KMS-11 (cell line): ENCODE results near the gene VDR.

ENCODE experiments used
- H2AFZ ChIP-seq: fragments of 200-600 bp; sonication (generic); 2 replicates; pipeline ENCODE4 v1.6.1; 2016; ENCODE audit warnings: antibody characterized with exemption, mixed run types, low read depth
- H3K27ac ChIP-seq: fragments of 200-600 bp; sonication (generic); 2 replicates; pipeline ENCODE4 v1.6.1; 2016; ENCODE audit warnings: mild to moderate bottlenecking, mixed run types
- H3K27me3 ChIP-seq: fragments of 200-600 bp; sonication (generic); 2 replicates; pipeline ENCODE4 v1.6.1; 2017; ENCODE audit warnings: mild to moderate bottlenecking, low read depth, mixed run types, moderate library complexity; ENCODE audit not compliant: insufficient read depth
- H3K36me3 ChIP-seq: fragments of 200-600 bp; sonication (generic); 2 replicates; pipeline ENCODE4 v1.6.1; 2017; ENCODE audit warnings: mild to moderate bottlenecking, mixed run types; ENCODE audit not compliant: insufficient read depth
- H3K4me1 ChIP-seq: fragments of 200-600 bp; sonication (generic); 2 replicates; pipeline ENCODE4 v1.6.1; 2016; ENCODE audit warnings: mild to moderate bottlenecking, low read depth, mixed run types; ENCODE audit not compliant: poor library complexity, severe bottlenecking
- H3K4me2 ChIP-seq: fragments of 200-600 bp; sonication (generic); 2 replicates; pipeline ENCODE4 v1.7.0; 2016; ENCODE audit warnings: mild to moderate bottlenecking, mixed run types
- H3K4me3 ChIP-seq: fragments of 200-600 bp; sonication (generic); IDR thresholded peaks from 2 replicates; pipeline ENCODE4 v1.6.1; 2017; ENCODE audit warnings: low read depth, low read length, mixed read lengths; ENCODE audit not compliant: insufficient read depth
- H3K79me2 ChIP-seq: fragments of 200-600 bp; sonication (generic); 2 replicates; pipeline ENCODE4 v1.6.1; 2016; ENCODE audit warnings: low read depth, mixed run types; ENCODE audit not compliant: insufficient read depth
- H3K9ac ChIP-seq: fragments of 200-600 bp; sonication (generic); 2 replicates; pipeline ENCODE4 v1.6.1; 2016; ENCODE audit warnings: mild to moderate bottlenecking, mixed run types
- H4K20me1 ChIP-seq: fragments of 200-600 bp; sonication (generic); 2 replicates; pipeline ENCODE4 v1.6.1; 2016; ENCODE audit warnings: mild to moderate bottlenecking, mixed run types; ENCODE audit not compliant: insufficient read depth
- TF ChIP-seq, protein P1 (sequence below): fragments of 200-600 bp; sonication (generic); conservative IDR thresholded peaks from 2 replicates; pipeline ENCODE4 v1.6.1; 2017; ENCODE audit warnings: low read depth, mild to moderate bottlenecking, antibody characterized with exemption, low read length, moderate library complexity, mixed read lengths

The VDR gene

DNA sequence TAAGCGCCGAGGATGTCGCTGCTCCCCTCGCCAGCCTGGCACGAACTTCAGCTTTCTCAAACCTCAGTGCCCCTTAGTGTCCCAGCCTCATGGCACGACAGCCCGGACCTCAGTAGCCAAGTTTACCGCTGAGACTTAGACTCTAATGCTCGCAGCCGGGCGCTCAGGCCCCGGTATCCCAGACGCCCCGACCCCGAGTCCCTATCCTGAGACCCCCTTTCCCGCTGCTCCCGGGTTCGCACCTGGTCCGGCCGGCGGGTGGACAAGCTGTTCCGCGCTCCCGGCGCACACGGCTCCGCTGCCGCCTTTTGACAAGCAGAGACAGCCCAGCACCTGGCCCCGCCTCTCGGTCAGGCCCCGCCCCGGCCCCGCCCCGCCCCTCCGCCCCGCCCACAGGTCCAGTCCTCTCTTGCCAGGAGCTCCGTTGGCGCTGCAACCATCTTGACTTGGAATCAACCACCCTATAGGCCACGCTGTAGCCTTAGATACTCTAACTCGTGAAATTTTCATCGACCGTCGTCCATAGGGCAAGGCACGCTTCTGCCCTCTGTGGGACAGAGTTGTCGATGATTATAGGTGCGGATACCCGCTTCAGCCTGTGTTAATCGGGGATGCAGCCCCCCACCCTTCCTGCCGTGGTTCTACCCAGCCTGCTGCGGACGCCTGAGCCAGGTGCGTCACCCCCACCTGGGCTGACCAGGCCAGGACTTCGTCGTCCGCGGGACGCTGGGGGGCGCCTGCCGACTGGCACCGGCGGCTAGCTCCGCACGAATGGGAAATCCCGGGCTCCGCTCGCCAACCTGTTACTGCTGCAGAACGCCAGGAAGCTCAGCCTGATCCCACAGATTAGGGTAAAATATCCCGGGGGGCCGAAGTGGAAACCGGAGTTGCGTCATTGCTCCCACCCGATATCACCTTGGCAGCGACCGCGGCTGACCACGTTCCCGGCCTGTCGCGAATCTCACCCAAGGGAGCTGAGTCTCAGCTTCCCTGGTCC lies at the start of gene VDR:
Gene VDR (minus strand): TSS at position 282 of the 997 bp plus-strand sequence. CDS start 25,881 bp downstream, outside the sequence.
- peak within 1 kb of the TSS; percentile 53 for H3K27ac ChIP-seq
- TF ChIP-seq, protein P1, sequence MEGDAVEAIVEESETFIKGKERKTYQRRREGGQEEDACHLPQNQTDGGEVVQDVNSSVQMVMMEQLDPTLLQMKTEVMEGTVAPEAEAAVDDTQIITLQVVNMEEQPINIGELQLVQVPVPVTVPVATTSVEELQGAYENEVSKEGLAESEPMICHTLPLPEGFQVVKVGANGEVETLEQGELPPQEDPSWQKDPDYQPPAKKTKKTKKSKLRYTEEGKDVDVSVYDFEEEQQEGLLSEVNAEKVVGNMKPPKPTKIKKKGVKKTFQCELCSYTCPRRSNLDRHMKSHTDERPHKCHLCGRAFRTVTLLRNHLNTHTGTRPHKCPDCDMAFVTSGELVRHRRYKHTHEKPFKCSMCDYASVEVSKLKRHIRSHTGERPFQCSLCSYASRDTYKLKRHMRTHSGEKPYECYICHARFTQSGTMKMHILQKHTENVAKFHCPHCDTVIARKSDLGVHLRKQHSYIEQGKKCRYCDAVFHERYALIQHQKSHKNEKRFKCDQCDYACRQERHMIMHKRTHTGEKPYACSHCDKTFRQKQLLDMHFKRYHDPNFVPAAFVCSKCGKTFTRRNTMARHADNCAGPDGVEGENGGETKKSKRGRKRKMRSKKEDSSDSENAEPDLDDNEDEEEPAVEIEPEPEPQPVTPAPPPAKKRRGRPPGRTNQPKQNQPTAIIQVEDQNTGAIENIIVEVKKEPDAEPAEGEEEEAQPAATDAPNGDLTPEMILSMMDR: 0 out of 2 replicates have a peak, but pooled peaks have one; percentile 6
- peak within 1 kb of the TSS; percentile 75 for H3K9ac ChIP-seq
- H3K79me2 ChIP-seq: no peaks in the 10 kb centered on the region; the same call in 1 of the 2 replicates
- no peaks in the 10 kb centered on the region for H3K36me3 ChIP-seq
- peak within 1 kb of the TSS; percentile 100 for H3K4me2 ChIP-seq
- no peaks in the 10 kb centered on the region for H4K20me1 ChIP-seq
- no peaks in the 10 kb centered on the region; the same call in 1 of the 2 replicates for H3K27me3 ChIP-seq
- H3K4me3 ChIP-seq: no peak within 1 kb of the TSS
- peak within 1 kb of the TSS; percentile 76; the same call in 1 of the 2 replicates for H2AFZ ChIP-seq
- peaks cover 32% of the 10 kb centered on the region for H3K4me1 ChIP-seq

DNA sequence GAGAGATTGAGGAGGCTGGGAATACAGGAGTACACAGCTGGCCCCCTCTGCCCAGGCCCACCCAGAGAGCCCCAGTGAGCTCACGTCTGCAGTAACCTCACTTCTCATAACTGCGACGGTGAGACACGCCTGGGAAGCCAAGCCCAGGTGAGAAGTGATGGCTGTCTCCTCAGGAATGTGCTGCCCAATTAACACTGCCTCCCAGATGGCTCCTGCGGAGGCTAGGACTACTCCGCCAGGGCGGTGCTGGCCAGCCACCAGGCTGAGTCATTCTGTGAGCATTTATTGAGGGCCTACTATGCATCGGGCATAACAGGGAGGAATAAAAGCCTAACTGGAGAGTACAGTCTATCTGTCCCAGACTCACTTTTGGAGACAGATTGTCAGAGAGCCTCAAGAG lies 49.3 kb upstream of the VDR start:
- no peaks in the 10 kb centered on the region for H3K79me2 ChIP-seq
- TF ChIP-seq, protein P1: no peak

DNA sequence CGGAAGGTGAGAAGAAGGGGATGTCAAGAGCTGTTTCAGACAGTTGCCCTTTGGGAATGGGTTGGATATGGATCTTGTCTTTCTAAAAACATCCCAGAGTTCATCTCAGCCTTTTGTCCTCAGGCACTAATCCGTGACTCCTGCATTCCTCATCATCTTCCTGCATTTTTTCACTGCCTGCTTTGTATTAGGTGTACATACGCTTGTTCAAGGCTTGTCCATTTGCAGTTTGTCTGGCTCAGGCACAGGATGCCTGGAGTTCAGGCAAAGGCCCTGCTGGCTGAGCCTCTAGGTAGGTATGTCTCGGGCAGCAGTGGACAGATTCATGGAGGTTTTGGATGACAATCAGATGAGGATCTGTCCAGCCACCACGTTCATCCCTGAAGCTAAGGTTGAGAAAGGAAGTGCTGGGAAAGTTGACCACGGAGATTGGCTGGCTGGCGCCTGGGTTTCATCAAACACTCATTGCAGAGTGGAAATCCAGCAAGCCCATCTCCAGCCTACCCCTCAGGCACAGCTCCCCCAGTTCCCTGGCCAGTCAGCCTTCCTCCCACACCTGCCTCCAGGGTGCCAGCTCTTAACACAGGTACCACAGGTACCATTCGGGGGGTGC lies 46.2 kb upstream of the VDR start:
- no peaks in the 10 kb centered on the region for H4K20me1 ChIP-seq
- H3K4me3 ChIP-seq: no peak overlapping the region
- H3K4me2 ChIP-seq: no peak overlapping the region
- H2AFZ ChIP-seq: no peak overlapping the region
- TF ChIP-seq, protein P1: no peak
- no peaks in the 10 kb centered on the region for H3K27me3 ChIP-seq
- no peaks in the 10 kb centered on the region for H3K79me2 ChIP-seq
- H3K36me3 ChIP-seq: no peaks in the 10 kb centered on the region
- H3K4me1 ChIP-seq: peaks cover 8% of the 10 kb centered on the region
- no peak overlapping the region for H3K27ac ChIP-seq
- H3K9ac ChIP-seq: no peak overlapping the region

More for the DNA sequence above, 49.3 kb upstream of the VDR start:
- Histone ChIP-seq H3K27ac (no peak overlapping the region), H4K20me1 (no peaks in the 10 kb centered on the region), H3K27me3 (no peaks in the 10 kb centered on the region), H3K9ac (no peak overlapping the region), H3K4me1 (peaks cover 6% of the 10 kb centered on the region), H3K4me2 (no peak overlapping the region), H3K36me3 (no peaks in the 10 kb centered on the region), H3K4me3 (no peak overlapping the region), H2AFZ (no peak overlapping the region)

DNA sequence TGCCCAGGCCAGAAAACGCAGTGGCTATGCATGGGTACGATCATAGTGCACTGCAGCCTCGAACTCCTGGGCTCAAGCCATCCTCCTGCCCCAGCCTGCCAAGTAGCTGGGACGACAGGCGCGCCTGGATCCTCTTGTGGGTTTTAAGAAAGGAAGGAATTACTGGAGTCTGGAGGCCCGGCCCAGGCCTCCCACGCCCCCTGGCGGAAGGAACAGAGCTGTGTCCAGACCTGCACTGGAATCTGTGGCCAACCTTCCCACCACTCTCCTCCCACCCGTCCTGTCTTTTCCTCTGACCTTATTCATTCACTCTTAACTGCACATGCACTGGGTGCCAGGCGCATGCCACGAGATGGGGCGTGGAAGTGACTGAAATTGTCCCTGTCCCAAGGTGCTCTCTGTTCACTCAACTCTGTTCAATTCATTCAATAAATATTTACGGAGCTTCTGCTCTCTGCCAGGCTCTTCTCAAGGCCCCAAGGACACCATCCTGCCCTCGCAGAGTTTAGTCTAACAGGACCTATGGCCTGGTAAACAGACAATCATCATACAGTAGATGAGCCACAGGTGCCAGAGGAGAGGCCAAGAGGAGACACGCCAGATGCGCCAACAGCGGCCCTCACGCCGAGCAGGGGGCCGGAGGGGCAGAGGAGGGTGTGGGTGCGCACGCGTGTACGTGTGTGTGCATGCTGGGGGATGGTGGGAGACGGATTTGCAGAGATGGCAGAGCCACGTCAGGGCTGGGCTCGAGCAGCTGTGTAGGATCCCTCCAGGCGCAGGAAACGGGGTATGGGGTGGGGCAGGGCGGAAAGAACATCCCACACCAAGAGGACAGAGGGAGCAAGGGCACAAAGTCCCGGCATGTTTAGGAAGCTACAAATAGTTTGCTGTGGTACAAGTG lies 44.9 kb upstream of the VDR start:
- Histone ChIP-seq H3K27me3 (no peaks in the 10 kb centered on the region), H3K4me2 (no peak overlapping the region; the same call in 1 of the 2 replicates), H2AFZ (peak overlapping the region; percentile 58), H3K9ac (no peak overlapping the region), H4K20me1 (no peaks in the 10 kb centered on the region), H3K4me1 (peaks cover 8% of the 10 kb centered on the region), H3K36me3 (no peaks in the 10 kb centered on the region), H3K4me3 (no peak overlapping the region), H3K27ac (no peak overlapping the region), H3K79me2 (no peaks in the 10 kb centered on the region)
- TF ChIP-seq, protein P1: peak; percentile 94
